A549 (cell line): ENCODE measurements around the gene SPATA46. TPM values are rescaled to one million over a fixed set of nuclear protein-coding genes. Genes with fewer than 3 reads are reported as not detected.

Experiments
- ATAC-seq, 2 experiments: fragments of 200-7000 bp in 1 of 2; fragments of >200 bp in 1 of 2; cut with Nextera tagmentation in 1 of 2; cut with Tn5 transposase in 1 of 2; 3 replicates each; pipeline versions ENCODE4 v1.8.0 to v1.9.1; 2018 to 2020; ENCODE audit warnings: mild to moderate bottlenecking in 1 of 2, moderate library complexity in 1 of 2
- CTCF ChIA-PET: fragments of 300-600 bp; sonication (Branson Sonifier 250); formaldehyde crosslinking; extraction: SDS; loops from one replicate; lab custom pipeline; 2021; ENCODE audit warnings: antibody characterized with exemption, inconsistent platforms; lab: Yijun Ruan, JAX
- POLR2A ChIA-PET: fragments of 350-600 bp; formaldehyde crosslinking; extraction: SDS; loops from one replicate; lab custom pipeline; 2021; ENCODE audit warnings: antibody characterized with exemption, inconsistent platforms; lab: Yijun Ruan, JAX
- DNase-seq, 2 experiments: peaks; one replicate each; pipeline versions ENCODE4 v3.0.0 to v3.0.0-alpha.2; 2011 to 2016; ENCODE audit warnings: low read depth in 1 of 2, low spot score in 1 of 2
- FAIRE-seq: peaks from 2 replicates; lab custom pipeline; 2011; peaks lifted over from hg19 to GRCh38; lab: Jason Lieb, UNC
- H3K27ac ChIP-seq, 2 experiments: fragments of >200 bp; sonication (Bioruptor Twin); formaldehyde crosslinking; 3 replicates each; pipeline ENCODE4 v1.5.1; 2016 to 2017
- H3K4me1 ChIP-seq: fragments of >200 bp; sonication (Bioruptor Twin); formaldehyde crosslinking; 3 replicates; pipeline ENCODE4 v1.6.1; 2016
- H3K4me2 ChIP-seq: fragments of >200 bp; sonication (Bioruptor Twin); formaldehyde crosslinking; 3 replicates; pipeline ENCODE4 v1.6.1; 2016
- H3K4me3 ChIP-seq: fragments of >200 bp; sonication (Bioruptor Twin); formaldehyde crosslinking; 3 replicates; pipeline ENCODE4 v1.5.1; 2016
- H3K9me3 ChIP-seq: fragments of >200 bp; sonication (Bioruptor Twin); formaldehyde crosslinking; 3 replicates; pipeline ENCODE4 v1.6.1; 2016
- BHLHE40 ChIP-seq: IDR thresholded peaks from 2 replicates; pipeline ENCODE4 v1.6.1; 2012; ENCODE audit warnings: low read depth, low read length, inconsistent platforms
- CBX8 ChIP-seq: fragments of 200-600 bp; sonication (generic); IDR thresholded peaks from 2 replicates; pipeline ENCODE4 v1.6.1; 2016
- CHD2 ChIP-seq: fragments of 150-350 bp; IDR thresholded peaks from 2 replicates; pipeline ENCODE4 v1.6.1; 2014; ENCODE audit warnings: low read length; ENCODE audit not compliant: partially characterized antibody
- CTCF ChIP-seq: fragments of >200 bp; sonication (Bioruptor Twin); formaldehyde crosslinking; IDR thresholded peaks from 3 replicates; pipeline ENCODE4 v1.5.1; 2016
- EHMT2 ChIP-seq: fragments of 200-600 bp; sonication (generic); IDR thresholded peaks from 2 replicates; pipeline ENCODE4 v1.6.1; 2016; ENCODE audit warnings: antibody characterized with exemption, low read depth, mild to moderate bottlenecking, moderate library complexity
- FOSB ChIP-seq: fragments of 250-450 bp; sonication (Bioruptor Pico); IDR thresholded peaks from 2 replicates; pipeline ENCODE4 v1.5.0; 2020; ENCODE audit warnings: mild to moderate bottlenecking, moderate library complexity
- FOXS1 ChIP-seq: fragments of 250-450 bp; sonication (Bioruptor Pico); IDR thresholded peaks from 2 replicates; pipeline ENCODE4 v1.5.0; 2020; ENCODE audit warnings: mild to moderate bottlenecking, moderate library complexity
- HMGXB4 ChIP-seq: fragments of 250-450 bp; sonication (Bioruptor Pico); IDR thresholded peaks from 2 replicates; pipeline ENCODE4 v1.5.0; 2021; ENCODE audit warnings: mild to moderate bottlenecking, moderate library complexity, borderline replicate concordance
- HOXB13 ChIP-seq: fragments of 250-450 bp; sonication (Bioruptor Pico); IDR thresholded peaks from 2 replicates; pipeline ENCODE4 v1.5.0; 2020; ENCODE audit warnings: low read depth, mild to moderate bottlenecking, moderate library complexity
- KDM1A ChIP-seq: fragments of 200-600 bp; sonication (generic); IDR thresholded peaks from 2 replicates; pipeline ENCODE4 v1.6.1; 2016; ENCODE audit warnings: low read depth, mild to moderate bottlenecking
- KDM5A ChIP-seq: fragments of 200-600 bp; sonication (generic); IDR thresholded peaks from 2 replicates; pipeline ENCODE4 v1.6.1; 2016; ENCODE audit warnings: antibody characterized with exemption, mild to moderate bottlenecking
- NPAS2 ChIP-seq: fragments of 250-450 bp; sonication (Bioruptor Pico); IDR thresholded peaks from 2 replicates; pipeline ENCODE4 v1.8.0; 2022; ENCODE audit warnings: mild to moderate bottlenecking, moderate library complexity, borderline replicate concordance
- NR3C1 ChIP-seq: fragments of >200 bp; sonication (Bioruptor Twin); formaldehyde crosslinking; IDR thresholded peaks from 3 replicates; pipeline ENCODE4 v1.6.1; 2017
- PHF8 ChIP-seq: fragments of 200-600 bp; sonication (generic); IDR thresholded peaks from 2 replicates; pipeline ENCODE4 v1.6.1; 2016; ENCODE audit warnings: low read depth, mild to moderate bottlenecking, antibody characterized with exemption, moderate library complexity, borderline replicate concordance
- POLR2A ChIP-seq: IDR thresholded peaks from 2 replicates; pipeline ENCODE4 v1.6.1; 2012; ENCODE audit warnings: mild to moderate bottlenecking, low read length
- RAD21 ChIP-seq, 2 experiments: fragments of >200 bp in 1 of 2; sonication (Bioruptor Twin) in 1 of 2; formaldehyde crosslinking in 1 of 2; IDR thresholded peaks in 1 of 2; conservative IDR thresholded peaks in 1 of 2; 2 replicates in 1 of 2; 3 replicates in 1 of 2; pipeline ENCODE4 v1.6.1; 2012 to 2018; ENCODE audit warnings: inconsistent platforms in 1 of 2
- RARB ChIP-seq: fragments of 250-450 bp; sonication (Bioruptor Pico); IDR thresholded peaks from 2 replicates; pipeline ENCODE4 v1.8.0; 2021; ENCODE audit warnings: mild to moderate bottlenecking, moderate library complexity
- RCOR1 ChIP-seq: fragments of 150-350 bp; IDR thresholded peaks from 2 replicates; pipeline ENCODE4 v1.6.1; 2014; ENCODE audit warnings: antibody characterized with exemption, low read length, low read depth
- RFX5 ChIP-seq: fragments of 450-650 bp; IDR thresholded peaks from 2 replicates; pipeline ENCODE4 v1.7.1; 2014; ENCODE audit warnings: antibody characterized with exemption, mild to moderate bottlenecking, moderate library complexity
- RNF2 ChIP-seq: fragments of 200-600 bp; sonication (generic); IDR thresholded peaks from 2 replicates; pipeline ENCODE4 v1.6.1; 2016; ENCODE audit warnings: low read depth, mild to moderate bottlenecking, antibody characterized with exemption, moderate library complexity, borderline replicate concordance
- SMC3 ChIP-seq: fragments of >200 bp; sonication (Bioruptor Twin); formaldehyde crosslinking; IDR thresholded peaks from 3 replicates; pipeline ENCODE4 v1.6.1; 2018; ENCODE audit warnings: inconsistent platforms
- ZFP36 ChIP-seq: fragments of 450-650 bp; IDR thresholded peaks from 2 replicates; pipeline ENCODE4 v1.6.1; 2014; ENCODE audit warnings: borderline replicate concordance; ENCODE audit not compliant: partially characterized antibody
- ZNF302 ChIP-seq: fragments of 250-450 bp; sonication (Bioruptor Pico); IDR thresholded peaks from 2 replicates; pipeline ENCODE4 v1.9.0; 2021; ENCODE audit warnings: inconsistent platforms, mild to moderate bottlenecking, moderate library complexity
- WGBS: methylation state at CpG from one replicate; pipeline ENCODE4 v1.1.6; 2017; ENCODE audit errors: missing lambda C conversion rate; 5-methylcytosine and 5-hydroxymethylcytosine counted together
- polyA plus RNA-seq, 4 experiments: library from polyadenylated mRNA; depleted of rRNA in 3 of 4; stranded (reverse); fragments of >200 nt; fragmentation: RNase III in 1 of 4; extraction: RNeasy Plus Mini Kit Qiagen cat#74134 plus additional on column Dnase treatment in 1 of 4; gene quantifications; 2 replicates in 3 of 4; 3 replicates in 1 of 4; pipeline ENCODE4 v1.2.3, GENCODE V29; 2011 to 2017
- TF ChIP-seq, protein P1 (sequence below): fragments of 250-450 bp; sonication (Bioruptor Pico); IDR thresholded peaks from 2 replicates; pipeline ENCODE4 v1.5.0; 2020; ENCODE audit warnings: low read depth, mild to moderate bottlenecking, moderate library complexity
- TF ChIP-seq, protein P2 (sequence below): fragments of >200 bp; sonication (Bioruptor Twin); formaldehyde crosslinking; IDR thresholded peaks from 2 replicates; pipeline ENCODE4 v1.6.1; 2016
- TF ChIP-seq, protein P3 (sequence below): fragments of 150-350 bp; IDR thresholded peaks from 2 replicates; pipeline ENCODE4 v1.6.1; 2014; ENCODE audit warnings: low read depth, mild to moderate bottlenecking, low read length

Gene SPATA46
- polyA plus RNA-seq, 2 of the 4 experiments (the other 2 are of a cell fraction): not detected

DNA sequence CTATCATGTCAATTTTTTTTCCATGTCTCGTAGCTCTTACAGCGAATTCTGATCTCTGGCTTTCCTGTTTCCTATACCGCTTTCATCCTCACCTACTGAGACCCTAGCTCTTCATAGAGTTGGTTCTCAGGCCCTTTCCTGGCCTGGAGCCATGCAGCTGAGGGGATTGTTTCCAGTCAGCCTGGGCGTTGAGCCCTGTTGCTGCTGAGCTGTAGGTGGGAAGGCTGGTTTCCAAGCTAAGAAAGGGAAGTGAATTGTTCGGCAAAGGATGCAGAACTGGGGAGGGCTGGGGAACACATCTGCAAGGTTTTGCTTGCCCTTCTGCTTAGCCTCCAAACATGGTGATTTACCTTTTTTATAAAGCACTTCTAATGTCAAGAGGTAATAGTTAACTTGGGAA lies 41.5 kb downstream of the SPATA46 start:
- no peak for FAIRE-seq
- CTCF ChIA-PET: no interaction called here

DNA sequence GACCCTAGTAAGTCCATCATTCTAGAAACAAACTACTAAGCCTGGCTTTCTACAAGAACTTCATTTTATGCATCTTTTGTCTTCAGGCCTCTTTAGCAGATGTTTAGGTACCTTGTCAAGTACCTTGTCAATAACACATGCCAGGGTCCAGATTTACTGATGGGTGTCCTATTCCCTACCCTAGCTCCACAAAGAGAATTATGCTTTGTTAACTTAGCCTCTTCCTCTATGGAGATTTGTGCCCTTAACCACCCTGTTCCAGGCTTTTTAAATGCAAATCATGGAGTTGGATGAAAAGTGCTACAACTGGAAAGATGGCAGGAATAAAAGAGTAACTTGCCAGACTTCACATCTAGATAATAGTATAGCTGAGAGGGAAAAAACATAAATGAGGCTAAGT lies 42.7 kb downstream of the SPATA46 start:
- CTCF ChIA-PET: no interaction called here
- H3K9me3 ChIP-seq: no peaks in the 10 kb centered on the region
- DNase-seq (no peak), FAIRE-seq (no peak), ATAC-seq (no peak)
- no peak overlapping the region for H3K4me3 ChIP-seq
- TF ChIP-seq NR3C1 (no peak), CTCF (no peak), SMC3 (no peak), PHF8 (no peak), RCOR1 (no peak), RAD21 (conservative IDR thresholded peaks at IDR 0.05 in 1 of 2, IDR thresholded peaks at IDR 0.05 in 1 of 2) (no peak), KDM5A (no peak), ZFP36 (no peak), CHD2 (no peak), POLR2A (no peak)
- TF ChIP-seq, protein P1, sequence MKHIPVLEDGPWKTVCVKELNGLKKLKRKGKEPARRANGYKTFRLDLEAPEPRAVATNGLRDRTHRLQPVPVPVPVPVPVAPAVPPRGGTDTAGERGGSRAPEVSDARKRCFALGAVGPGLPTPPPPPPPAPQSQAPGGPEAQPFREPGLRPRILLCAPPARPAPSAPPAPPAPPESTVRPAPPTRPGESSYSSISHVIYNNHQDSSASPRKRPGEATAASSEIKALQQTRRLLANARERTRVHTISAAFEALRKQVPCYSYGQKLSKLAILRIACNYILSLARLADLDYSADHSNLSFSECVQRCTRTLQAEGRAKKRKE: no peak
- TF ChIP-seq, protein P2, sequence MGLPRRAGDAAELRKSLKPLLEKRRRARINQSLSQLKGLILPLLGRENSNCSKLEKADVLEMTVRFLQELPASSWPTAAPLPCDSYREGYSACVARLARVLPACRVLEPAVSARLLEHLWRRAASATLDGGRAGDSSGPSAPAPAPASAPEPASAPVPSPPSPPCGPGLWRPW: no peak
- no peaks in the 10 kb centered on the region for H3K4me1 ChIP-seq
- no peak overlapping the region for H3K4me2 ChIP-seq
- no peak overlapping the region for H3K27ac ChIP-seq
- POLR2A ChIA-PET: no interaction called here

More for the DNA sequence above, 41.5 kb downstream of the SPATA46 start:
- ATAC-seq (no peak), DNase-seq (no peak)
- Histone ChIP-seq H3K4me3 (no peak overlapping the region), H3K27ac (no peak overlapping the region), H3K9me3 (no peaks in the 10 kb centered on the region), H3K4me1 (no peaks in the 10 kb centered on the region), H3K4me2 (no peak overlapping the region)
- TF ChIP-seq, protein P2: no peak
- TF ChIP-seq POLR2A: no peak
- TF ChIP-seq NPAS2 (CRISPR knock-in tag): no peak
- TF ChIP-seq SMC3: no peak
- TF ChIP-seq RCOR1: no peak
- no peak for TF ChIP-seq RAD21 (conservative IDR thresholded peaks at IDR 0.05 in 1 of 2, IDR thresholded peaks at IDR 0.05 in 1 of 2)
- TF ChIP-seq RFX5: no peak
- TF ChIP-seq CHD2: no peak
- TF ChIP-seq, protein P1: no peak
- TF ChIP-seq CBX8: no peak
- TF ChIP-seq, protein P3, sequence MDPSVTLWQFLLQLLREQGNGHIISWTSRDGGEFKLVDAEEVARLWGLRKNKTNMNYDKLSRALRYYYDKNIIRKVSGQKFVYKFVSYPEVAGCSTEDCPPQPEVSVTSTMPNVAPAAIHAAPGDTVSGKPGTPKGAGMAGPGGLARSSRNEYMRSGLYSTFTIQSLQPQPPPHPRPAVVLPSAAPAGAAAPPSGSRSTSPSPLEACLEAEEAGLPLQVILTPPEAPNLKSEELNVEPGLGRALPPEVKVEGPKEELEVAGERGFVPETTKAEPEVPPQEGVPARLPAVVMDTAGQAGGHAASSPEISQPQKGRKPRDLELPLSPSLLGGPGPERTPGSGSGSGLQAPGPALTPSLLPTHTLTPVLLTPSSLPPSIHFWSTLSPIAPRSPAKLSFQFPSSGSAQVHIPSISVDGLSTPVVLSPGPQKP: no peak
- POLR2A ChIA-PET: no interaction called here
- 62% methylated on average over 5 of the region's 5 CpGs for WGBS

GRCh38 chr1:162329826-162330225 lies 46.8 kb downstream of the SPATA46 start:
- FAIRE-seq (no peak), DNase-seq (no peak), ATAC-seq (no peak)
- no peak overlapping the region for H3K27ac ChIP-seq
- H3K4me3 ChIP-seq: no peak overlapping the region
- WGBS: 39% methylated on average over 3 of the region's 3 CpGs
- ChIA-PET CTCF (interaction anchor here (0.8 kb wide), 1 partner anchor 17 kb away, joined by 3 read pairs; no protein-coding TSS in a partner anchor), POLR2A (no interaction called here)
- H3K4me1 ChIP-seq: no peaks in the 10 kb centered on the region
- H3K9me3 ChIP-seq: no peaks in the 10 kb centered on the region
- no peak overlapping the region for H3K4me2 ChIP-seq
- TF ChIP-seq RNF2 (no peak), FOXS1 (CRISPR knock-in tag) (no peak), ZNF302 (no peak), HMGXB4 (CRISPR knock-in tag) (no peak), FOSB (CRISPR knock-in tag) (no peak), EHMT2 (no peak), KDM1A (no peak), HOXB13 (no peak), RARB (CRISPR knock-in tag) (no peak), BHLHE40 (no peak)
- TF ChIP-seq, protein P1: no peak
